Liver (tissue), 9 donors: ENCODE measurements around the gene IL1RAPL2. TPM values are rescaled to one million over a fixed set of nuclear protein-coding genes. Genes with fewer than 3 reads are reported as not detected.

Source experiments
- DNase-seq: peaks from one replicate; pipeline ENCODE4 v3.0.0-alpha.2; 2017; ENCODE audit warnings: low spot score
- H3K27ac ChIP-seq, 2 donors: one replicate each; pipeline ENCODE4 v1.7.0; 2013; ENCODE audit warnings: inconsistent platforms in 2 of 2, low read length in 2 of 2, control low read depth in 1 of 2, low read depth in 1 of 2, mild to moderate bottlenecking in 1 of 2
- H3K27me3 ChIP-seq, 4 donors: one replicate each; pipeline versions ENCODE4 v1.6.1 to v1.7.0; 2013; ENCODE audit warnings: low read length in 3 of 4, inconsistent platforms in 1 of 4, mild to moderate bottlenecking in 1 of 4, moderate library complexity in 1 of 4; ENCODE audit not compliant: control insufficient read depth in 4 of 4, insufficient read depth in 4 of 4
- H3K36me3 ChIP-seq, 4 donors: one replicate each; pipeline versions ENCODE4 v1.6.1 to v1.7.0; 2013; ENCODE audit warnings: low read length in 3 of 4, mild to moderate bottlenecking in 3 of 4, low read depth in 1 of 4, moderate library complexity in 1 of 4; ENCODE audit not compliant: control insufficient read depth in 4 of 4, insufficient read depth in 3 of 4
- H3K4me1 ChIP-seq, 4 donors: one replicate each; pipeline versions ENCODE4 v1.6.1 to v1.7.0; 2013; ENCODE audit warnings: low read length in 3 of 4, mild to moderate bottlenecking in 3 of 4, moderate library complexity in 1 of 4; ENCODE audit not compliant: control insufficient read depth in 4 of 4, insufficient read depth in 4 of 4
- H3K4me3 ChIP-seq, 3 donors: one replicate each; pipeline versions ENCODE4 v1.6.1 to v1.7.0; 2013; ENCODE audit warnings: low read length in 3 of 3, control low read depth in 1 of 3, low read depth in 1 of 3, mild to moderate bottlenecking in 1 of 3
- H3K9ac ChIP-seq, 2 donors: one replicate each; pipeline ENCODE4 v1.7.0; 2013; ENCODE audit warnings: low read length in 2 of 2, mild to moderate bottlenecking in 2 of 2, moderate library complexity in 2 of 2, control low read depth in 1 of 2, low read depth in 1 of 2
- H3K9me3 ChIP-seq, 4 donors: one replicate each; pipeline versions ENCODE4 v1.6.1 to v1.7.0; 2013; ENCODE audit warnings: low read length in 3 of 4; ENCODE audit not compliant: control insufficient read depth in 4 of 4
- ATF3 ChIP-seq: IDR thresholded peaks from 2 replicates; pipeline ENCODE4 v1.6.1; 2016; ENCODE audit warnings: antibody characterized with exemption
- CTCF ChIP-seq: fragments of 150-350 bp; IDR thresholded peaks from 2 replicates; pipeline ENCODE4 v1.5.1; 2017; ENCODE audit warnings: improper control_type of control experiment, low read depth, low read length; ENCODE audit not compliant: missing input control
- EGR1 ChIP-seq, 2 donors: IDR thresholded peaks; 2 replicates each; pipeline ENCODE4 v1.6.1; 2016 to 2018; ENCODE audit warnings: antibody characterized with exemption in 2 of 2, low read depth in 2 of 2
- FOXA1 ChIP-seq: IDR thresholded peaks from 2 replicates; pipeline ENCODE4 v1.6.1; 2016; ENCODE audit warnings: antibody characterized with exemption
- FOXA2 ChIP-seq: IDR thresholded peaks from 2 replicates; pipeline ENCODE4 v1.6.1; 2016; ENCODE audit warnings: antibody characterized with exemption
- GABPA ChIP-seq, 2 donors: IDR thresholded peaks in 1 of 2; conservative IDR thresholded peaks in 1 of 2; 2 replicates each; pipeline ENCODE4 v1.6.1; 2016; ENCODE audit warnings: antibody characterized with exemption in 2 of 2, mild to moderate bottlenecking in 1 of 2, moderate library complexity in 1 of 2
- HNF4A ChIP-seq, 2 donors: conservative IDR thresholded peaks; 2 replicates each; pipeline ENCODE4 v1.6.1; 2016; ENCODE audit warnings: antibody characterized with exemption in 2 of 2, mild to moderate bottlenecking in 2 of 2
- HNF4G ChIP-seq: IDR thresholded peaks from 2 replicates; pipeline ENCODE4 v1.6.1; 2016; ENCODE audit warnings: antibody characterized with exemption
- JUND ChIP-seq, 2 donors: IDR thresholded peaks; 2 replicates each; pipeline ENCODE4 v1.6.1; 2016; ENCODE audit warnings: antibody characterized with exemption in 2 of 2
- MAX ChIP-seq: IDR thresholded peaks from 2 replicates; pipeline ENCODE4 v1.6.1; 2016; ENCODE audit warnings: antibody characterized with exemption
- NR2F2 ChIP-seq: IDR thresholded peaks from 2 replicates; pipeline ENCODE4 v1.6.1; 2016; ENCODE audit warnings: antibody characterized with exemption
- RAD21 ChIP-seq, 2 donors: IDR thresholded peaks; 2 replicates each; pipeline ENCODE4 v1.6.1; 2016; ENCODE audit warnings: antibody characterized with exemption in 2 of 2, mild to moderate bottlenecking in 2 of 2
- RXRA ChIP-seq, 2 donors: IDR thresholded peaks; 2 replicates each; pipeline ENCODE4 v1.6.1; 2017 to 2018; ENCODE audit warnings: antibody characterized with exemption in 2 of 2, mild to moderate bottlenecking in 1 of 2
- SP1 ChIP-seq: IDR thresholded peaks from 2 replicates; pipeline ENCODE4 v1.6.1; 2018; ENCODE audit warnings: antibody characterized with exemption, mild to moderate bottlenecking
- TAF1 ChIP-seq: conservative IDR thresholded peaks from 2 replicates; pipeline ENCODE4 v1.6.1; 2016; ENCODE audit warnings: antibody characterized with exemption, mild to moderate bottlenecking
- YY1 ChIP-seq: IDR thresholded peaks from 2 replicates; pipeline ENCODE4 v1.6.1; 2016; ENCODE audit warnings: antibody characterized with exemption, mild to moderate bottlenecking
- ZBTB33 ChIP-seq: IDR thresholded peaks from 2 replicates; pipeline ENCODE4 v1.6.1; 2016; ENCODE audit warnings: antibody characterized with exemption
- WGBS: extraction: QIAGEN DNeasy Blood & Tissue Kit; methylation state at CpG from one replicate; pipeline ENCODE4 v1.1.7; 2013; 5-methylcytosine and 5-hydroxymethylcytosine counted together
- polyA plus RNA-seq, 2 donors: library from polyadenylated mRNA; stranded (reverse) in 1 of 2; unstranded in 1 of 2; fragments of 200-250 nt in 1 of 2; fragments of >200 nt in 1 of 2; fragmentation: Nextera tagmentation in 1 of 2; extraction: Ambion mirVana in 1 of 2; gene quantifications; one replicate each; pipeline versions ENCODE4 v1.2.1 to v1.2.3, GENCODE V29; 2013 to 2015
- total RNA-seq, 2 donors: library from RNA; depleted of rRNA; stranded (reverse); fragments of >200 nt; gene quantifications; one replicate each; pipeline ENCODE4 v1.2.3, GENCODE V29; 2014
- TF ChIP-seq, protein P1 (sequence below): IDR thresholded peaks from 2 replicates; pipeline ENCODE4 v1.6.1; 2016; ENCODE audit warnings: antibody characterized with exemption, mild to moderate bottlenecking
- donor health status: healthy.
- donor health status: healthy.
- donor health status: healthy.
- donor health status: healthy.
- donor health status: healthy.

Gene IL1RAPL2
- total and polyA plus RNA-seq, 4 donors = 0.20 to 1.6 (median 0.91) TPM

DNA sequence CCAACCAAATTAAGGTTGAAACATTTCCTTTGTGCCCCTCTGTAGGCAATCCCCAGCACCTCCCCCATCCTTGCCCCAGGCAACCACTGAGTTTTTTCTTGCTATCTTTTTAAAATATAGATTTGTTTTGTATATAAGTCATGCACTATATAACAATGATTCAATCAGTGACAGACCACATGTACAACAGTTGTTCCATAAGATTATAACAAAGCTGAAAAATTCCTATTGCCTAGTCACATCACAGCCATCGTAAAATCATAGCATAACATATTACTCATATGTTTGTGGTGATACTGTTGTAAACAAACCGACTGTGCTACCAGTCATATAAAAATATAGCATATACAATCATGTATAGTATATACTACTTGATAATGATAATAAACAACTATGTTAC lies 1044.4 kb downstream of the IL1RAPL2 start:
- no peak for DNase-seq
- TF ChIP-seq ZBTB33 (no peak), FOXA1 (no peak), RAD21 (IDR thresholded peaks at IDR 0.05) (no peak), RXRA (IDR thresholded peaks at IDR 0.05) (no peak), YY1 (no peak), ATF3 (no peak), EGR1 (IDR thresholded peaks at IDR 0.05; ENCODE audit: low read depth in 2 of 2) (no peak), TAF1 (no peak), FOXA2 (no peak), NR2F2 (no peak), HNF4A (conservative IDR thresholded peaks at IDR 0.05) (no peak), MAX (no peak), GABPA (IDR thresholded peaks at IDR 0.05 in 1 of 2, conservative IDR thresholded peaks at IDR 0.05 in 1 of 2) (no peak), JUND (IDR thresholded peaks at IDR 0.05) (no peak), CTCF (no peak), HNF4G (no peak), SP1 (no peak)
- TF ChIP-seq, protein P1, sequence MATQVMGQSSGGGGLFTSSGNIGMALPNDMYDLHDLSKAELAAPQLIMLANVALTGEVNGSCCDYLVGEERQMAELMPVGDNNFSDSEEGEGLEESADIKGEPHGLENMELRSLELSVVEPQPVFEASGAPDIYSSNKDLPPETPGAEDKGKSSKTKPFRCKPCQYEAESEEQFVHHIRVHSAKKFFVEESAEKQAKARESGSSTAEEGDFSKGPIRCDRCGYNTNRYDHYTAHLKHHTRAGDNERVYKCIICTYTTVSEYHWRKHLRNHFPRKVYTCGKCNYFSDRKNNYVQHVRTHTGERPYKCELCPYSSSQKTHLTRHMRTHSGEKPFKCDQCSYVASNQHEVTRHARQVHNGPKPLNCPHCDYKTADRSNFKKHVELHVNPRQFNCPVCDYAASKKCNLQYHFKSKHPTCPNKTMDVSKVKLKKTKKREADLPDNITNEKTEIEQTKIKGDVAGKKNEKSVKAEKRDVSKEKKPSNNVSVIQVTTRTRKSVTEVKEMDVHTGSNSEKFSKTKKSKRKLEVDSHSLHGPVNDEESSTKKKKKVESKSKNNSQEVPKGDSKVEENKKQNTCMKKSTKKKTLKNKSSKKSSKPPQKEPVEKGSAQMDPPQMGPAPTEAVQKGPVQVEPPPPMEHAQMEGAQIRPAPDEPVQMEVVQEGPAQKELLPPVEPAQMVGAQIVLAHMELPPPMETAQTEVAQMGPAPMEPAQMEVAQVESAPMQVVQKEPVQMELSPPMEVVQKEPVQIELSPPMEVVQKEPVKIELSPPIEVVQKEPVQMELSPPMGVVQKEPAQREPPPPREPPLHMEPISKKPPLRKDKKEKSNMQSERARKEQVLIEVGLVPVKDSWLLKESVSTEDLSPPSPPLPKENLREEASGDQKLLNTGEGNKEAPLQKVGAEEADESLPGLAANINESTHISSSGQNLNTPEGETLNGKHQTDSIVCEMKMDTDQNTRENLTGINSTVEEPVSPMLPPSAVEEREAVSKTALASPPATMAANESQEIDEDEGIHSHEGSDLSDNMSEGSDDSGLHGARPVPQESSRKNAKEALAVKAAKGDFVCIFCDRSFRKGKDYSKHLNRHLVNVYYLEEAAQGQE = no peak
- no peaks in the 10 kb centered on the region for H3K27me3 ChIP-seq
- no peaks in the 10 kb centered on the region for H3K36me3 ChIP-seq
- no peak overlapping the region for H3K27ac ChIP-seq
- 87% methylated on average over 2 of the region's 2 CpGs for WGBS
- no peaks in the 10 kb centered on the region for H3K9me3 ChIP-seq
- no peaks in the 10 kb centered on the region for H3K4me1 ChIP-seq
- no peak overlapping the region for H3K4me3 ChIP-seq
- H3K9ac ChIP-seq = no peak overlapping the region
